B cell (primary cell): Measurements from ENCODE around the gene ZNF835. TPM values are rescaled to one million over a fixed set of nuclear protein-coding genes. Genes with fewer than 3 reads are reported as not detected.

Experiments
- ATAC-seq: fragments of 200-7000 bp; cut with Tn5 transposase; one replicate; pipeline ENCODE4 v1.10.0; 2021; ENCODE audit warnings: low read depth, mild to moderate bottlenecking, moderate number of reproducible peaks, moderate library complexity
- CTCF ChIA-PET: fragments of 350-600 bp; sonication (Branson Sonifier 250); formaldehyde crosslinking; loops from one replicate; lab custom pipeline; 2021; ENCODE audit warnings: antibody characterized with exemption, inconsistent platforms; lab: Charles Lee
- POLR2A ChIA-PET: fragments of 350-600 bp; sonication (Branson Sonifier 250); formaldehyde crosslinking; loops from one replicate; lab custom pipeline; 2021; ENCODE audit warnings: antibody characterized with exemption; lab: Charles Lee
- DNase-seq: peaks from one replicate; pipeline ENCODE4 v3.0.0; 2013
- H2AFZ ChIP-seq: 2 replicates; pipeline ENCODE4 v1.6.1; 2012; ENCODE audit warnings: mild to moderate bottlenecking, low read depth, low read length; ENCODE audit not compliant: insufficient read depth, poor library complexity, severe bottlenecking
- H3K27ac ChIP-seq, 2 donors: 1 replicate in 1 of 2; 2 replicates in 1 of 2; pipeline ENCODE4 v1.5.1; 2012 to 2013; ENCODE audit warnings: low read length in 2 of 2, mild to moderate bottlenecking in 2 of 2, moderate library complexity in 1 of 2
- H3K27me3 ChIP-seq, 4 experiments: fragments of 200-600 bp in 1 of 4; sonication (generic) in 1 of 4; replicated peaks in 1 of 4; 1 replicate in 2 of 4; 2 replicates in 2 of 4; pipeline versions ENCODE4 v1.6.1 to v1.7.0; 2013 to 2016; ENCODE audit warnings: low read length in 3 of 4, mild to moderate bottlenecking in 2 of 4, mixed read lengths in 1 of 4, moderate library complexity in 1 of 4; ENCODE audit not compliant: insufficient read depth in 4 of 4, control insufficient read depth in 3 of 4; ENCODE audit errors: control extremely low read depth in 1 of 4
- H3K36me3 ChIP-seq, 2 experiments: replicated peaks in 1 of 2; 1 replicate in 1 of 2; 2 replicates in 1 of 2; pipeline versions ENCODE4 v1.6.1 to v1.7.1; 2013; ENCODE audit warnings: low read length in 1 of 2; ENCODE audit not compliant: insufficient read depth in 2 of 2, control insufficient read depth in 1 of 2; ENCODE audit errors: control extremely low read depth in 1 of 2, extremely low read depth in 1 of 2
- H3K4me1 ChIP-seq, 2 donors: fragments of 200-600 bp in 1 of 2; sonication (generic) in 1 of 2; 1 replicate in 1 of 2; 2 replicates in 1 of 2; pipeline versions ENCODE4 v1.5.1 to v1.6.1; 2013 to 2017; ENCODE audit warnings: low read length in 2 of 2; ENCODE audit not compliant: control insufficient read depth in 2 of 2, insufficient read depth in 2 of 2
- H3K4me2 ChIP-seq: replicated peaks from 2 replicates; pipeline ENCODE3; 2012; ENCODE audit warnings: mild to moderate bottlenecking, low read depth, low read length; ENCODE audit not compliant: poor library complexity, severe bottlenecking
- H3K4me3 ChIP-seq, 5 experiments: fragments of 200-600 bp in 1 of 5; sonication (generic) in 1 of 5; 1 replicate in 3 of 5; 2 replicates in 2 of 5; pipeline versions ENCODE4 v1.5.1 to v1.7.0; 2011 to 2016; ENCODE audit warnings: low read length in 4 of 5, mild to moderate bottlenecking in 4 of 5, low read depth in 2 of 5, control low read depth in 1 of 5, moderate library complexity in 1 of 5; ENCODE audit not compliant: insufficient read depth in 1 of 5; ENCODE audit errors: control extremely low read depth in 1 of 5, extremely low read depth in 1 of 5
- H3K79me2 ChIP-seq: fragments of 200-600 bp; sonication (generic); one replicate; pipeline ENCODE4 v1.6.0; 2016; ENCODE audit warnings: low read length; ENCODE audit not compliant: control insufficient read depth, insufficient read depth
- H3K9ac ChIP-seq: fragments of 200-600 bp; sonication (generic); 2 replicates; pipeline ENCODE4 v1.6.1; 2017; ENCODE audit warnings: mild to moderate bottlenecking, low read length, moderate library complexity
- H3K9me3 ChIP-seq, 3 donors: one replicate each; pipeline versions ENCODE4 v1.6.1 to v1.7.1; 2013; ENCODE audit warnings: low read length in 2 of 3; ENCODE audit not compliant: control insufficient read depth in 2 of 3, insufficient read depth in 1 of 3; ENCODE audit errors: control extremely low read depth in 1 of 3
- H4K20me1 ChIP-seq: 2 replicates; pipeline ENCODE4 v1.6.0; 2012; ENCODE audit warnings: mild to moderate bottlenecking, low read length; ENCODE audit not compliant: insufficient read depth, control insufficient read depth, poor library complexity, severe bottlenecking
- H3K27ac Mint-ChIP-seq: one replicate; pipeline ENCODE4 v1.8.0; 2021; ENCODE audit warnings: mixed read lengths
- H3K27me3 Mint-ChIP-seq: one replicate; pipeline ENCODE4 v1.8.0; 2021; ENCODE audit warnings: mixed read lengths
- H3K4me1 Mint-ChIP-seq: one replicate; pipeline ENCODE4 v1.8.0; 2021; ENCODE audit warnings: mixed read lengths
- H3K4me3 Mint-ChIP-seq: one replicate; pipeline ENCODE4 v1.8.0; 2021; ENCODE audit warnings: mixed read lengths
- H3K9me3 Mint-ChIP-seq: one replicate; pipeline ENCODE4 v1.8.0; 2022; ENCODE audit warnings: mixed read lengths; ENCODE audit not compliant: insufficient read depth
- CTCF ChIP-seq: fragments of 200-600 bp; IDR thresholded peaks from one replicate; pipeline ENCODE4 v1.8.0; 2022; ENCODE audit warnings: antibody characterized with exemption, mild to moderate bottlenecking
- EZH2 ChIP-seq: IDR thresholded peaks from 2 replicates; pipeline ENCODE4 v1.6.1; 2012; ENCODE audit warnings: borderline replicate concordance, low read depth, mild to moderate bottlenecking, moderate library complexity, low read length; ENCODE audit not compliant: insufficient read depth, poor library complexity, severe bottlenecking
- WGBS: methylation state at CpG from one replicate; pipeline ENCODE4 v1.1.5; 2013; ENCODE audit warnings: missing lambda C conversion rate; ENCODE audit not compliant: insufficient coverage; 5-methylcytosine and 5-hydroxymethylcytosine counted together
- intact Hi-C: fragments of 100-400 bp; cut with micrococcal nuclease; formaldehyde crosslinking; loops from one replicate; pipeline ENCODE4 v1.10.0; 2022
- polyA plus RNA-seq: library from polyadenylated mRNA; depleted of rRNA; stranded (reverse); fragments of >200 nt; gene quantifications from 2 replicates; pipeline ENCODE4 v1.2.3, GENCODE V29; 2012
- total RNA-seq, 2 donors: library from RNA; stranded (reverse); fragments of 120-200 nt in 1 of 2; gene quantifications; 1 replicate in 1 of 2; 2 replicates in 1 of 2; pipeline versions ENCODE4 v1.2.3 to v1.2.4, GENCODE V29; 2013 to 2022

Gene ZNF835
- total and polyA plus RNA-seq, 2 donors (not counting 1 experiment from before 2014, with no cell fraction given) = 4.3 to 7.0 TPM

GRCh38 chr19:56670961-56671612 lies 470 bp downstream of the ZNF835 start:
- peaks cover 0 to 55% (median 0%) of the 10 kb centered on the region in 3 donors for H3K9me3 ChIP-seq
- no peaks in the 10 kb centered on the region for H3K27me3 ChIP-seq
- ChIA-PET CTCF (no interaction called here), POLR2A (no interaction called here)
- DNase-seq (peak; percentile 10), ATAC-seq (peak; percentile 13)
- intact Hi-C loops = loop anchor here (1.0 to 5.0 kb wide), 5 partner anchors 104 to 1636 kb away; partner anchors contain the start of genes ERVK3-1, ZFP28, ZNF470 and ZNF582
- Mint-ChIP-seq H3K27ac (peak overlapping the region; percentile 89), H3K4me3 (peak overlapping the region; percentile 98), H3K27me3 (no peaks in the 10 kb centered on the region), H3K9me3 (no peaks in the 10 kb centered on the region), H3K4me1 (peaks cover 14% of the 10 kb centered on the region)
- peaks cover 14% of the 10 kb centered on the region for H3K79me2 ChIP-seq
- peak overlapping the region; percentile 72 for H3K9ac ChIP-seq
- peak overlapping the region; percentile 27 to 83 (median 72) for H3K4me3 ChIP-seq
- peak overlapping the region; percentile 89 for H2AFZ ChIP-seq
- 41% methylated on average over 35 of the region's 35 CpGs for WGBS
- peaks cover 9 to 18% of the 10 kb centered on the region in 2 donors for H3K4me1 ChIP-seq
- H4K20me1 ChIP-seq = no peaks in the 10 kb centered on the region
- TF ChIP-seq EZH2 (no peak), CTCF (no peak)
- H3K36me3 ChIP-seq = no peaks in the 10 kb centered on the region
- H3K4me2 ChIP-seq = peak overlapping the region; percentile 85
- H3K27ac ChIP-seq = no peak overlapping the region

GRCh38 chr19:56670401-56670960 lies 1.1 kb downstream of the ZNF835 start:
- Mint-ChIP-seq H3K4me3 (peak overlapping the region; percentile 98), H3K27me3 (no peaks in the 10 kb centered on the region), H3K27ac (peak overlapping the region; percentile 84), H3K9me3 (no peaks in the 10 kb centered on the region), H3K4me1 (peaks cover 14% of the 10 kb centered on the region)
- H2AFZ ChIP-seq = peak overlapping the region; percentile 89
- no peaks in the 10 kb centered on the region for H3K36me3 ChIP-seq
- H4K20me1 ChIP-seq = no peaks in the 10 kb centered on the region
- peak overlapping the region; percentile 72 for H3K9ac ChIP-seq
- WGBS = 93% methylated on average over 17 of the region's 17 CpGs
- H3K4me2 ChIP-seq = peak overlapping the region; percentile 85
- H3K27ac ChIP-seq = no peak overlapping the region
- H3K27me3 ChIP-seq = no peaks in the 10 kb centered on the region
- H3K79me2 ChIP-seq = peaks cover 14% of the 10 kb centered on the region
- intact Hi-C loops = loop anchor here (2.0 to 5.0 kb wide), 2 partner anchors 570 to 1637 kb away; partner anchors contain the start of genes ERVK3-1 and ZNF805
- CTCF ChIA-PET = no interaction called here
- H3K4me3 ChIP-seq = peak overlapping the region in 4 of 5 experiments; percentile 51 to 83 (median 74)
- no peak for DNase-seq
- ATAC-seq = no peak
- POLR2A ChIA-PET = no interaction called here
- peaks cover 0 to 57% (median 0%) of the 10 kb centered on the region in 3 donors for H3K9me3 ChIP-seq
- no peak for TF ChIP-seq EZH2
- TF ChIP-seq CTCF = no peak
- H3K4me1 ChIP-seq = peaks cover 9 to 18% of the 10 kb centered on the region in 2 donors
